AG08395 (cell line): ENCODE results near the gene HSPA5.

Source experiments
- DNase-seq: peaks from one replicate; pipeline ENCODE4 v3.0.0; 2012; ENCODE audit warnings: mixed read lengths, low spot score

Gene HSPA5

GRCh38 chr9:125189361-125190289 lies 51.5 kb downstream of the HSPA5 start, which contains the start of gene PPP6C:
Gene PPP6C (minus strand): TSS chr9:125189803. CDS start chr9:125189718, 85 bp downstream.
- peak; percentile 98 for DNase-seq

DNA sequence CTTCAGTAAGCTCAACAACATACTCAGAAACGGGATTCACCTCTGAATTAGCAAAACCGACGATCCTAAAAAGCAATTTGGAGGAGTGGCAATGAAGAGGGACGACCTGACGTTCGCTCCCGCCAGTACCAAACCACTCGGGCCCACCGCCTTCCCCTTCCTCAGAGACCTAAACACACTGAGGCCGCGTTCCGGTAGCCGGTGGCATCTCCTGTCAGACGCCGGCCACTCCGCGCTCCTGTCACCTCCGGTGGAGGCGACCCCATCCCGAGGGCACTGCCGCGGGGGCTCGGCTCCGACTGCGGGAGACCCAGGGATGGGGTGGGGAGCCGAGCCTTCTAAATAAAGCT lies 52.2 kb downstream of the HSPA5 start:
- peak; percentile 10 for DNase-seq
